ENCODE results near the gene EIF4G3. TPM values are rescaled to one million over a fixed set of nuclear protein-coding genes. Genes with fewer than 3 reads are reported as not detected.

The EIF4G3 gene
- total and polyA plus RNA-seq, 2 donors (not counting 3 experiments of a cell fraction or from before 2014, with no cell fraction given): 40.7 to 78.5 TPM

DNA sequence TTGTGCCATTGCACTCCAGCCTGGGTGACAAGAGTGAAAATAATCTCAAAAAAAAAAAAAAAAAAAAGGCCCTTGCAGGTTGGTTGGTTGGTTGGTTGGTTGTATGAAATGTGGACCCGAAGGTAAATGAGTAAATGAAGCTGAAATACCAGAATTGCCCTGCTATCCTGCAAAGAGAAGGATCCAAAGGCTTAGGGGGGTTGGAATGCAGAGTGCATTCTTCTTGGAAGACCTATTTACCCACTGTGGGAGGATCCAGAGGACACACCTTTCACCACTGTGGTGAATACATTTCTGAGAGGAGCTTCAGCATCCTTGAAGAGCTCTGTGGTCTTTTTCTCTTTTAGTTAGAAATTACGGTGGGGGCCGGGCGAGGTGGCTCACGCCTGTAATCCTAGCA is 28.7 kb upstream of the EIF4G3 start:
- TF ChIP-seq, protein P1, sequence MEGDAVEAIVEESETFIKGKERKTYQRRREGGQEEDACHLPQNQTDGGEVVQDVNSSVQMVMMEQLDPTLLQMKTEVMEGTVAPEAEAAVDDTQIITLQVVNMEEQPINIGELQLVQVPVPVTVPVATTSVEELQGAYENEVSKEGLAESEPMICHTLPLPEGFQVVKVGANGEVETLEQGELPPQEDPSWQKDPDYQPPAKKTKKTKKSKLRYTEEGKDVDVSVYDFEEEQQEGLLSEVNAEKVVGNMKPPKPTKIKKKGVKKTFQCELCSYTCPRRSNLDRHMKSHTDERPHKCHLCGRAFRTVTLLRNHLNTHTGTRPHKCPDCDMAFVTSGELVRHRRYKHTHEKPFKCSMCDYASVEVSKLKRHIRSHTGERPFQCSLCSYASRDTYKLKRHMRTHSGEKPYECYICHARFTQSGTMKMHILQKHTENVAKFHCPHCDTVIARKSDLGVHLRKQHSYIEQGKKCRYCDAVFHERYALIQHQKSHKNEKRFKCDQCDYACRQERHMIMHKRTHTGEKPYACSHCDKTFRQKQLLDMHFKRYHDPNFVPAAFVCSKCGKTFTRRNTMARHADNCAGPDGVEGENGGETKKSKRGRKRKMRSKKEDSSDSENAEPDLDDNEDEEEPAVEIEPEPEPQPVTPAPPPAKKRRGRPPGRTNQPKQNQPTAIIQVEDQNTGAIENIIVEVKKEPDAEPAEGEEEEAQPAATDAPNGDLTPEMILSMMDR (IDR thresholded peaks at IDR 0.05; ENCODE audit: extremely low read depth in 1 of 2, insufficient read depth in 1 of 2, low read depth in 1 of 2, low read length in 2 of 2): no peak
- TF ChIP-seq MYC (IDR thresholded peaks at IDR 0.05; ENCODE audit: low read depth, low read length) (no peak), JUN (IDR thresholded peaks at IDR 0.05; ENCODE audit: borderline replicate concordance, insufficient read depth, insufficient read length, low read depth) (no peak), POLR2AphosphoS5 (IDR thresholded peaks at IDR 0.05; ENCODE audit: insufficient read depth, low read depth, low read length) (no peak), POLR2A (IDR thresholded peaks at IDR 0.05; ENCODE audit: low read depth, low read length) (no peak), EZH2 (IDR thresholded peaks at IDR 0.05; ENCODE audit: borderline replicate concordance, low read depth, low read length, severe bottlenecking) (no peak), GATA2 (IDR thresholded peaks at IDR 0.05; ENCODE audit: insufficient read depth, insufficient read length, low read depth, low read length) (no peak), FOS (IDR thresholded peaks at IDR 0.05; ENCODE audit: borderline replicate concordance, insufficient read depth, low read length) (no peak)
- TF ChIP-seq, protein P2, sequence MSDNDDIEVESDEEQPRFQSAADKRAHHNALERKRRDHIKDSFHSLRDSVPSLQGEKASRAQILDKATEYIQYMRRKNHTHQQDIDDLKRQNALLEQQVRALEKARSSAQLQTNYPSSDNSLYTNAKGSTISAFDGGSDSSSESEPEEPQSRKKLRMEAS (IDR thresholded peaks at IDR 0.05; ENCODE audit: insufficient read depth, insufficient read length): no peak
- dilution Hi-C loops (cut with MboI; ENCODE audit: extremely low pct_ligation_motif_present, low sequenced_read_pairs) (no loop called here), intact Hi-C loops (cut with micrococcal nuclease) (no loop called here)
- Histone ChIP-seq H3K9me3 (replicated peaks; ENCODE audit: control insufficient read depth, insufficient read depth, low read length) (no peaks in the 10 kb centered on the region), H2AFZ (ENCODE audit: low read depth, low read length) (no peak overlapping the region), H4K20me1 (replicated peaks; ENCODE audit: control insufficient read depth, extremely low read depth, insufficient read depth, low read length) (no peaks in the 10 kb centered on the region), H3K4me3 (replicated peaks in 1 of 3; ENCODE audit: insufficient read depth in 1 of 3, low read depth in 1 of 3, low read length in 3 of 3) (no peak overlapping the region), H3K4me1 (ENCODE audit: control insufficient read depth, extremely low read depth, insufficient read depth, low read length) (no peaks in the 10 kb centered on the region), H3K27me3 (ENCODE audit: control insufficient read depth in 2 of 2, insufficient read depth in 2 of 2, low read length in 2 of 2) (no peaks in the 10 kb centered on the region), H3K79me2 (ENCODE audit: control insufficient read depth, insufficient read depth, low read length) (no peaks in the 10 kb centered on the region), H3K27ac (ENCODE audit: insufficient read depth, low read depth, low read length) (no peak overlapping the region), H3K9me1 (replicated peaks; ENCODE audit: control insufficient read depth, extremely low read depth, insufficient read depth, low read length) (no peaks in the 10 kb centered on the region), H3K36me3 (ENCODE audit: control insufficient read depth in 2 of 2, extremely low read depth in 1 of 2, insufficient read depth in 2 of 2, low read length in 2 of 2) (no peaks in the 10 kb centered on the region), H3K4me2 (ENCODE audit: insufficient read depth, low read length) (no peak overlapping the region), H3K9ac (replicated peaks; ENCODE audit: extremely low read depth, insufficient read depth, low read length) (no peak overlapping the region)
- POLR2A ChIA-PET: no interaction called here
- BruUV-seq (replicated peaks): no TSS peak
- CTCF ChIA-PET: interaction anchor here (0.7 to 2.1 kb wide), 3 partner anchors 10 to 65 kb away, joined by 3 to 9 read pairs (median 4); no protein-coding TSS in a partner anchor
- DNase-seq (ENCODE audit: low read depth, low spot score) (no peak), FAIRE-seq (no peak)

Measured in endothelial cell of umbilical vein (primary cell).